Liver (tissue), 3 donors: Measurements from ENCODE around the gene SCYGR4.

ENCODE experiments used
- RAD21 ChIP-seq, 2 donors: IDR thresholded peaks; 2 replicates each; pipeline ENCODE4 v1.6.1; 2016; ENCODE audit warnings: antibody characterized with exemption in 2 of 2, mild to moderate bottlenecking in 2 of 2
- YY1 ChIP-seq: IDR thresholded peaks from 2 replicates; pipeline ENCODE4 v1.6.1; 2016; ENCODE audit warnings: antibody characterized with exemption, mild to moderate bottlenecking
- TF ChIP-seq, protein P1 (sequence below): fragments of 150-350 bp; IDR thresholded peaks from 2 replicates; pipeline ENCODE4 v1.5.1; 2017; ENCODE audit warnings: improper control_type of control experiment, low read depth, low read length; ENCODE audit not compliant: missing input control
- TF ChIP-seq, protein P2 (sequence below): IDR thresholded peaks from 2 replicates; pipeline ENCODE4 v1.6.1; 2016; ENCODE audit warnings: antibody characterized with exemption
- TF ChIP-seq, protein P3 (sequence below): IDR thresholded peaks from 2 replicates; pipeline ENCODE4 v1.6.1; 2016; ENCODE audit warnings: antibody characterized with exemption
- donor health status: healthy.
- donor health status: healthy.

DNA sequence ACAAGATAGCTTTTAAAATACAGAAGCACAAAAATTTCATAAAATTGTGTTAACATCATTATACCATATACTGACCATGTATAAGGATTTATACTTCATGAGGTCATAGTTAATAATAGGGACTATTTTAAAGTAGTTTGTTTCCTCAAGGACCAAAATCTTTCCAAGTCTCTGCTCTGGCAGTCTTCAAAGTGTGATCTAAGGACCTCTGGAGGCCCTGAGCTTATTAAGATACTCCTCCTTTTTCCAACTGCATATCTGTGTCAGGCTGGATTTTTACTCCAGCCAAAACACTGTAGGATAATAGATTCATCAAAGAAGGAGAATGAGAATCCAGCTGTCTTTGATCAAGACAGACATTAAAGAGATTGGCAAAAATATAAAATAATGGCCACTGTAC lies 20.3 kb upstream of the SCYGR4 start:
- TF ChIP-seq, protein P1, sequence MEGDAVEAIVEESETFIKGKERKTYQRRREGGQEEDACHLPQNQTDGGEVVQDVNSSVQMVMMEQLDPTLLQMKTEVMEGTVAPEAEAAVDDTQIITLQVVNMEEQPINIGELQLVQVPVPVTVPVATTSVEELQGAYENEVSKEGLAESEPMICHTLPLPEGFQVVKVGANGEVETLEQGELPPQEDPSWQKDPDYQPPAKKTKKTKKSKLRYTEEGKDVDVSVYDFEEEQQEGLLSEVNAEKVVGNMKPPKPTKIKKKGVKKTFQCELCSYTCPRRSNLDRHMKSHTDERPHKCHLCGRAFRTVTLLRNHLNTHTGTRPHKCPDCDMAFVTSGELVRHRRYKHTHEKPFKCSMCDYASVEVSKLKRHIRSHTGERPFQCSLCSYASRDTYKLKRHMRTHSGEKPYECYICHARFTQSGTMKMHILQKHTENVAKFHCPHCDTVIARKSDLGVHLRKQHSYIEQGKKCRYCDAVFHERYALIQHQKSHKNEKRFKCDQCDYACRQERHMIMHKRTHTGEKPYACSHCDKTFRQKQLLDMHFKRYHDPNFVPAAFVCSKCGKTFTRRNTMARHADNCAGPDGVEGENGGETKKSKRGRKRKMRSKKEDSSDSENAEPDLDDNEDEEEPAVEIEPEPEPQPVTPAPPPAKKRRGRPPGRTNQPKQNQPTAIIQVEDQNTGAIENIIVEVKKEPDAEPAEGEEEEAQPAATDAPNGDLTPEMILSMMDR: no peak
- TF ChIP-seq, protein P2, sequence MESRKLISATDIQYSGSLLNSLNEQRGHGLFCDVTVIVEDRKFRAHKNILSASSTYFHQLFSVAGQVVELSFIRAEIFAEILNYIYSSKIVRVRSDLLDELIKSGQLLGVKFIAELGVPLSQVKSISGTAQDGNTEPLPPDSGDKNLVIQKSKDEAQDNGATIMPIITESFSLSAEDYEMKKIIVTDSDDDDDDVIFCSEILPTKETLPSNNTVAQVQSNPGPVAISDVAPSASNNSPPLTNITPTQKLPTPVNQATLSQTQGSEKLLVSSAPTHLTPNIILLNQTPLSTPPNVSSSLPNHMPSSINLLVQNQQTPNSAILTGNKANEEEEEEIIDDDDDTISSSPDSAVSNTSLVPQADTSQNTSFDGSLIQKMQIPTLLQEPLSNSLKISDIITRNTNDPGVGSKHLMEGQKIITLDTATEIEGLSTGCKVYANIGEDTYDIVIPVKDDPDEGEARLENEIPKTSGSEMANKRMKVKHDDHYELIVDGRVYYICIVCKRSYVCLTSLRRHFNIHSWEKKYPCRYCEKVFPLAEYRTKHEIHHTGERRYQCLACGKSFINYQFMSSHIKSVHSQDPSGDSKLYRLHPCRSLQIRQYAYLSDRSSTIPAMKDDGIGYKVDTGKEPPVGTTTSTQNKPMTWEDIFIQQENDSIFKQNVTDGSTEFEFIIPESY: no peak
- TF ChIP-seq, protein P3, sequence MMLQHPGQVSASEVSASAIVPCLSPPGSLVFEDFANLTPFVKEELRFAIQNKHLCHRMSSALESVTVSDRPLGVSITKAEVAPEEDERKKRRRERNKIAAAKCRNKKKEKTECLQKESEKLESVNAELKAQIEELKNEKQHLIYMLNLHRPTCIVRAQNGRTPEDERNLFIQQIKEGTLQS: no peak
- TF ChIP-seq RAD21 (IDR thresholded peaks at IDR 0.05) (no peak), YY1 (no peak)
